HT1080 (cell line): ENCODE results near the gene HNRNPAB. TPM values are rescaled to one million over a fixed set of nuclear protein-coding genes. Genes with fewer than 3 reads are reported as not detected.

Experiments
- DNase-seq: peaks from one replicate; pipeline ENCODE4 v3.0.0-alpha.2; 2015; ENCODE audit warnings: low read depth
- polyA plus RNA-seq, 2 experiments: library from polyadenylated mRNA; depleted of rRNA; stranded (reverse); fragments of >200 nt; gene quantifications; 2 replicates each; pipeline ENCODE4 v1.2.3, GENCODE V29; 2015
- total RNA-seq: library from RNA; depleted of rRNA; stranded (reverse); fragments of >200 nt; shearing (Covaris generic); gene quantifications from 2 replicates; pipeline ENCODE4 v1.2.3, GENCODE V29; 2014; rRNA removed

HNRNPAB gene
- 142 and 170 TPM in 2 replicates for total RNA-seq
- 245 and 257 TPM in 2 replicates for polyA plus RNA-seq (2015; cell fraction: cytosol; rRNA removed)
- polyA plus RNA-seq (2015; cell fraction: nucleus; rRNA removed) = 180 and 182 TPM in 2 replicates

DNA sequence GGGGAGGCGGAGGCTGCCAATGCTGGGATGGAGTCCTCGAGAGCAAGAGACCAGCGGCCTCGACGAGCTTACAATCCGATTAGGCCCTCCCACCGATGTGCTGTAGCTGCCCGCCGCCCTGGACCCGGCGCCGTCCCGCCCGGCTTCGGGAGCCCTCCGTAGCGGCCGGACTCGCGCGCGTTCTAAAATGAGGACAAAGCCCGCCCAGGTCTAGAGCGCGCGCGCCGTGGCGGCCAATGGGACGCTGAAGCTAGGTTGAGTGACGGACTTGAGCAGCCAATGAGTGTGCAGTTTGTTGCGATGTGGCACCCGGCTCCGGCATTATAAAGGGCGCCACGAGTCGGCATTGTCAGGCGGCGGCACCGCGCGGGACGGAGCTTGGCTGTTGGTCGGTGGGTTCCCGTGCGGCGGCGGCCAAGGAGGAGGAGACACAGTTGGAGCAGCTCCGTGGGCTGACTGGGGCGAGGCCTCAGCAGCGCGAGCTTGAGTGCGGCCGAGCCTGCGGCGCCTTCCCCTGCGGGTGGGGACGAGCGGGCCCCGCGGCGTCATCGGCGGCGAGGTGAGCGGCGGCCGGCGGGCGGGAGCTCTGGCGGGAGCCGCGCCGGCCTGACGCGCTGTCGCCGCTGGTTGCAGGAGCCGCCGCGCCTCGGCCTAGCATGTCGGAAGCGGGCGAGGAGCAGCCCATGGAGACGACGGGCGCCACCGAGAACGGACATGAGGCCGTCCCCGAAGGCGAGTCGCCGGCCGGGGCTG, at the start of gene HNRNPAB:
Gene HNRNPAB, plus strand, starts transcription at position 352 of the 753 bp plus-strand sequence. Its CDS starts 305 bp downstream, at position 657.
- DNase-seq = peak; percentile 89

DNA sequence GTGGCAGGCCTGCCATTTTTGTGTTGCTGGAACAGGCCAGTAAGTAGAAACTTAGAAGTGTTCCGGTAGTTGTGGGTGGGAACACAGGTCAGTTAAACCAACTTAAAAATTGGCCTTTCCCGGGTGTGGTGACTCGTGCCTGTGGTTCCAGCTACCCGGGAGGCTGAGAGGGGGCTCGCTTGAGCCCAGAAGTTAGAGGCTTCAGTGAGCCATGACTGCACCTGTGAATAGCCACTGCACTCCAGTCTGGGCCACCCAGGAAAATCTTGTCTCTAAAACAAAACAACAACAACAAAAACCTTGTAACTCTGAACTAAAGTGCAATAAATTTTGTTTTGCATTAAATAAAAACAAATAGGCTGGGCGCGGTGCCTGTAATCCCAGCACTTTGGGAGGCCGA, 49.3 kb upstream of the HNRNPAB start:
- DNase-seq = no peak

DNA sequence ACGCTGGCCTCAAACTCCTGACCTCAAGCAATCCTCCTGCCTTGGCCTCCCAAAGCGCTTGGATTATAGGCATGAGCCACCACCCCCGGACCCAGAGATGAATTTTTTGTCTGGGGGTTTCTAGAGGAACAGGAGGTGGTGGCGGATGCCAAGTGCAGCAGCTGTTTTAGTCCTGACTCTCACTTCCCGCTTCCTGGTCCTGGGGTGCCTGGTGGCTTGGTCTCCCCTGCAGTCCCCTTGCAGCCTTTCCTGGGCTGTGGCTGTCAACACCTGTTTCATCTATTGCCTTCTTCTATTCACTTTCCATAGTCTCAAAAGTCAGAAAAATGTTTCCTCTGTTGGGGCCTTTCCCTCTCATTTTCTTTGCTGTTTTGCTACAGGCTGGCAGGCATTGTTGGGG, 44.2 kb upstream of the HNRNPAB start:
- no peak for DNase-seq

DNA sequence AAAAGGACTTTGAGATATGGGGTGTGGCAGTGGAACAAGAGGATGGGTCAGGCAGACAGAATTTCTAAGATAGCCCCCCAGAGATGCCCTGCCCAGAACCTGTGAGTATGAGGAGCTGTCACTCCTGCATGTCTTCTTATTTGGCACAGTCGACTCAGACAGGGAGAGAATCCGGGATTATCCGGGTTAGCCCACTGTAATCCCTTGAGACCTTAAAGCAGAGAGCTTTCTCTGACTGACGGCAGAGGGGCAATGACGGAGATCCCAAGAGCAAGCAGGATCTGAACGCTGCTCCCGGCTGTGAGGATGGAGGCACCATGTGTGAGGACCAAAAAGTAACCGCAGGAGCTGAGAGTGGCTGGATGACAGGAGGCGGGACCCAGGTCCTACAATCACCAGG, 41.9 kb upstream of the HNRNPAB start:
- DNase-seq = no peak

DNA sequence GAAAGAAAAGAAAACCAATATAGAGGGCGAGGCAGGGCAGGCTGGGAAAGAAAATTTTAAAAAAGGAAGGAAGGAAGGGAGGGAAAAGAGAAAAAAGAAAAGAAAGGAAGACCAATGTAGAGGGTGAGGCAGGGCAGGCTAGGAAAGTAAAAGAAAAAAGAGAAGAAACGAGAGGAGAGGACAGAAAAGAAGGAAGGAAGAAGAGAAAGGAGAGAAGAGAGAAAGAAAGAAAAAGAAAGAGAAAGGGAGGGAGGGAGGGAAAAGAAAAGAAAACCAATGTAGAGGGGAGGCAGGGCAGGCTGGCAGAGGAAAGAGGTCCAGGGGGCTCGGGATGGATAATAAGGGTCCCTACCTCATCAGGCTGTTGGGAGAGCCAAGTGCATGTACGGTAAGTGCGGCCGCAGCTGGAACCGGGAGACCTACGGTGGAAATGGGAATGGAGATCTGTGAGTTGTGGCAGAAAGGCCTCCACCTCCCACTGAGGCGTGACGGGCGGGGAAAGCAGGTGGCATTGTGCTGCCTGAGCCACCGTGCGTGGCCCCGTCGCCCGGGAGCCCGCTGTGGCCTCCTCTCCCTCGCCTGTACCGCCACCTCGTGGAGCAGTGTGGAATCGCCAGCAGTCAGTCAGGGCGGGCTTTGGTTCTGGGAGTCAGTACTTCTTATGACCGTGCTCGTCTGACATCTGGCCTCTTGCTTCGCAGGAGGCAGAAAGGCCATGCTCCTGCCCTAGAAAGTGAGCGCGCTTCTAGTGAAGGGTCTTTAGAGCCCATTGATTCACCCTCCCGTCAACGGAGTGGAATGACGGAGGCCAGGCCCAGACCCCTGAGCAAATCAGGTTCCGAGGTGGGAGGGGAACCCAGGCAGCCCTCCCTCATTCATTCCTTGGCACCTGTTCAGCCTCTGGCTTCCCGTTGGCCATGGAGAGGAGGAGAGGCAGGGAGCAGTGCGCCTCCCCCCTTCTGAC, 40.3 kb upstream of the HNRNPAB start:
- DNase-seq = peak; percentile 66

DNA sequence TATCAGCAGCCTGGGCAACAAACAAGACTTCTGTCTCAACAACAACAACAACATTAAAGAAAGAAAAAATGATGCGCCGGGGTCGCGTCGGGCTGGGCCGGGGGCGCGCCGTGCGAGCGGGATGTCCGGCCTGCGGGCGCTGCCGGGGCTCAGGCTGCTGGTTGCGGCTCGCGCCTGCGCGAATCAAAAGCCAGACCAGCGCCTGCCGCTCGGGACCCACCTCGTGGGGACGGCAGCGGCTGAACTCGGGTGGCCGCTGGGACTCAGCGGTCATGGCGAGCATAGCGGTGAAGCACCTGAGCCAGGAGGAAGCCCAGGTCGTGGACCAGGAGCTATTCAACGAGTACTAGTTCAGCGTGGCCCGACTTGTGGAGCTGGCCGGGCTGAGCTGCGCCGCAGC, 38.8 kb upstream of the HNRNPAB start:
- DNase-seq = no peak

DNA sequence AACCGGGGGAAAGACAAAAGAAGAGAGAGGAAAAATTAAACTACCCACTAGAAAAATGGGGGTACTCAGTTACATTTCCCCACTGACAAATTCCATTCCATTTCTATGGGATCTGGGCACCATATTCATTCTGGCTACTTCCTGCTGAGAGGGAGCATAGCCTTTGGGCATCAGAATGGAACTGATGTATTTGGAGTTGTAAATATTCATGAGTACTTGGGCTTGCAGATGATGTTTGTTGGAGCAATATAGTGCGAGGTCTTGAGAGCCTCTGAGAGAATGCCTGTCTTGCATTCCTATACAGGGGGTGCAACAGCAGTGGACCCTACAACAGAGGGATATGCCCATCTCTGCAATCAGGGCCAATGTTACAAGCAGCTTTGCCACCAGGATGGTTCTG, 33.9 kb upstream of the HNRNPAB start:
- no peak for DNase-seq

DNA sequence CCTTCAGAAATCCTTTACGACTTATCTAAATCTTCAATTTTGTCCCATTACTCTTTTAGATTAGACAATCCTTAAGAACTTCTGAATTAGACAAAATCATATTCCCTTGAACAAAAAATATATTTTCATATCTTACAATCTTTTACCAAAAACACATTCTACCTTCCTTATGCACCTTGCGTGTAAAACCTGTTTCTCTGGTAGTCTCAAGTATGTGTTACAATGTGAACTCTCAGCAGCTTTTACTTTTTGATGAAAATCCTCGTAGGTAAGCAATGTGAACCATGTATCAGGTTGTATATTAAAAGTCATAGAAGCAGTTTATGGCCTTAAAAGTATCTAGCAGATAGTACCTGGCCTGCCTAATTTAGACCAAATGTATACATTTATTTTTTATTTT, 29.9 kb upstream of the HNRNPAB start:
- no peak for DNase-seq

DNA sequence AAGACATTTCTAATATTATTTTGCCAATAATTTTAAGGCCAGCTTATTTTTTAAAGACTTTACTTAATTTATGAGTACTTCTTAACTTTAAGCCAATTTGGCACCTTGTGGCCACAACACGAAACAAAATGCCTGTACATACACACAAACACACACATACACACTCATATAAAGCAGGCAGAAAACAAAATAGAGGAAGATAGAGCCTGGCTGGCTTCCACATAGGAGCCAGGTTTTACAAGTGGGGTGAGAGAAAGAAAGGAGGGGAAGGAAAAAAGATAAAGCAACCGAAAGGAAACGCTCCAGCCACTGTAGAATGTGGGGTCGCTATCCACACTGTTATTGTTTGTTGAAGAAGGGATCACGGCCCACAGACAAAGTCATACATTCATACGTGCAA, 27.5 kb upstream of the HNRNPAB start:
- no peak for DNase-seq

DNA sequence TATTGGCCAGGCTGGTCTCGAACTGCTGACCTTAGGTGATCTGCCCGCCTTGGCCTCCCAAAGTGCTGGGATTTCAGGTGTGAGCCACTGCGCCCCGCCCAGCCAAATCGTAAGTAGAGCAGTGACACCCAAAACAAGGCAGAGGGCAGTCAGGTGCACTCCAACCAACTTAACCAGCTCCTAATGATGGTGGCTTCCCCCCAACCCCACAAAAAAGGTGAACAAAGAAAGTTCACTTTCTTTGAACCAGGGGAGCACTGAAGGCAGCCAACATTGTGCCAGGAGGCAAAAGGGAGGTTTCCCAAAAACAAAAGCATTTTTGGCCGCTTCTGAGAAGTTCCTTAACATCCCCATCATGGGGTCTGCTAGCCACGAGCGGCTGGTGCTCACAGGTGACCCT, 26.8 kb upstream of the HNRNPAB start:
- no peak for DNase-seq

DNA sequence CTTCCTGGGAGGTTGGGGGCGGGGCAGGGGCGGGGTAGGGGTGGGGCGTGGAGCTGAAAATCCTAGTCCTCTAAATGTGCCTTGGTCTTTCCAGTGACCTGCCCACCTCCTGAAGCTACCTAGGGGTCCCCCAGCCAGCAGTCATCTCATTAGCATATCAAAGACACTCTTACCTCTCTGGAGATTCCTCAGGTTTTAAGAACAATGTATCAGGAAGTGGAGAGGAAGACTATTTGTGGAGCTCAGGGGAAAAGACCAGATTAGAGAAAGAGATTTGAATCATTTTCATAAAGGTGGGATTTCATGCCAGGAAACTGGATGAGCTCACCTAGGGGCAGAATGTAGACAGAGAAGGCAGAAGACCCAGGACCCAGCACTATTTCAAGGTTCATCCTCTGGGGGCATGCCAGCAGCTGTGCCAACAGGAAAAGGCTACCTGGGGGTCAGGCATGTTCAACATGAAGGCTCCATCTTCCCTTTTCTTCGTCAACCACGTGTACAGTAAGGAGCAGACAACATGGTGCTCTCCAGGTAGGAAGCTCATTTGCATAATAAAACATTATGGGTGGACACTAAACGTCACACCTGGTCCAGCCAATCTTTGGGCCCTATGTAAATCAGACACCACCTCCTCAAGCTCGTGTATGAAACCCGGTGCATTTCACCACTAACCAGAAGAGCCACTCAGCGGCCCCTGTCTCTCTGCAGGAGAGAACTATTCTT, 24.0 kb upstream of the HNRNPAB start:
- DNase-seq = no peak

DNA sequence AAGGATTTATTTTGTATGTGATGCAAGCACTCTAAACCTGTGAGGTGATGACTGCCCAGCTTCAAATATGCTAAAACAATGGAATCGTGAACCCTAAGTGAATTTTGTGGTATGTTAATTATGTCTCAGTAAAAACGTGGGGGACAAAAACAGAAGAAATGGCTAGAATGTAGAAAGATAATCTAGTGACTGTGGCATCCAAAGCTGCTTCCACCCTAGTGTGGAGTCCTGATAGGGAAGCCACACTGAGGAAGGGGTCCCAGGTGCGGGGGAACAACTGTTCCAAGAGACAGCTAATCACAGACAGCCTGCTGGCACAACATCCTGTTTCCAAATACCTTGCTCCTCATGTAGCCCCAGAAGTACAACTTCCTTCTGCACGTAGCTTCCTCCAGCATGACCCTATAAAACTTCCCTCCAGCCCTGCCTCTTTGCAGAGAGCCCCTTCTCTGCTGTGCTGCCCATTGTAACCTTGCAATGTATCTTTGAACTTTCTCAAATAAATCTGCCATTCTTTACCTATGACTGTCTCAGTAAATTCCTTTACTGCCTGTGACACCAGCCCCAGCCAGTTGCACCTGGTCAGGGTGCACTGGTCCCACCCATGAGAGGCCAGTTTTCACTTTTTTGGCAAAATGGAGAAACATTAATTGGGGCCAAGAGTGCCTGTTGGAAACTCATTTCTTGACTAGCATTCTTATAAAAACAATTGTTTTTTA, 22.0 kb upstream of the HNRNPAB start:
- no peak for DNase-seq

DNA sequence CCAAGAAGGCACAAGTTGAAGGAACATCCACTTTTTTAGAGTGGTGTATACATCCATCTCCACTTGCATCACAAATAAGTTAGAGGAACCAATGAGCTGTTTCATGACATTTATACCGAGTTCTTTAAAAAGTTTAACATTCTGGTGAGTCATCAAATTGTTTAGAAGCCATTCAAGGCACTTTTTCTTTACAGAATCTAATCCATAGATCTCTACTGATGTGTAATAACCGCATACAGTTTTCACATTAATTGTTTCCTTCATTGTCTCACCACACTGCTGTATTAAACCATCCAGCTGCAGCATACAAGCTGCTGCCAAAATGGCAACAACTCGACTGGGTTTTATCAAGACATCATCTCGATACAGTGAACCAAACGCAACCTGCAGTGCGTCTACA, 17.9 kb upstream of the HNRNPAB start:
- no peak for DNase-seq

DNA sequence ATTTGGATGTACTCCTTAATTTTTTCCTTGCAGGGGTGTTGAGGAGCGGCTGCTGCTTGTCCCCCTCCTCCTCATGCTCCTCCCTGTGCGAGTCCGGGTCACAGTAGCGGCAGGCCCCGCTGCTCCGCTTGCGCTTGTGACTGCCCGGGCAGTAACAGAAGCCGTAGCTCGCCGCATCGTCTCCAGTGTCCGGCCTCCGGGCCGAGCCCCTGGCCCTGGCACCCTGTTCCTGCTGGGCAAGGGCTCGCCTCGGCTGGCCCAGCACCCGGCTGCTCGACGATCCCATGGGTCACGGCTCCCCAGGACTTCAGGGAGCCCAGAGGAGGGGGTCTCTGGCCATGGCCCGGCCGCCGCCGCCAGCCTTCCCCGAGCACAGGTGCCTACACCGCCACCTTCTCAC, 17.3 kb upstream of the HNRNPAB start, which contains the start of gene GMCL2:
Gene GMCL2, minus strand, starts transcription at position 358 of the 400 bp plus-strand sequence. Its CDS starts 72 bp downstream, at position 286.
- DNase-seq = no peak

DNA sequence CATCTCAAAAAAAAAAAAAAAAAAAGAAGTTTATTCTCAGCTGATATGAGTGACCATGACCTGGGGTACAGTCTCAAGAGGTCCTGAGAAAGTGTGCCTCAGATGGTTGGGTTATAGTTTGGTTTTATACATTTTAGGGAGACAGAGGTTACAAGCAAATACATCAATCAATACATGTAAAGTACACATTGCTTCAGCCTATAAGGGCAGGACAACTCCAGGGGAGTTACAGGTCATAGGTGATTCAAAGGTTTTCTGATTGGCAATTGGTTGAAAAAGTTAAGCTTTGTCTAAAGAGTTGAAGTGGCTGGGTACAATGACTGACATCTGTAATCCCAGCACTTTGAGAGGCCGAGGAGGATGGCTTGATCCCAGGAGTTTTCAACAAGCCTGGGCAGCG, 14.9 kb upstream of the HNRNPAB start:
- no peak for DNase-seq

DNA sequence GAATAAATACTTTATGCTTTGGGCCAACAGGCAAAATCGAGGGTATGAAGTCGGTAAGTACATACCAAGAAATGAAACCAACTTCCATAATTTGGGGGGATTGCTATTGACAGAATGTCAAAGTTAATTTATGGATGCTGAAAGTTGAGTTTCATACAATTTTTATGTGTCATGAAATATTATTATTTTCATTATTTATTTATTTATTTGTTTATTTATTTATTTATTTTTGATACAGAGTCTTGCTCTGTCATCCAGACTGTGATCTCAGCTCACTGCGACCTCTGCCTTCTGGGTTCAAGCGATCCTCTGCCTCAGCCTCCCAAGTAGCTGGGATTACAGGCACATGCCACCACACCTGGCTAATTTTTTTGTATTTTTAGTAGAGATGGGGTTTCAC, 12.7 kb upstream of the HNRNPAB start:
- no peak for DNase-seq

DNA sequence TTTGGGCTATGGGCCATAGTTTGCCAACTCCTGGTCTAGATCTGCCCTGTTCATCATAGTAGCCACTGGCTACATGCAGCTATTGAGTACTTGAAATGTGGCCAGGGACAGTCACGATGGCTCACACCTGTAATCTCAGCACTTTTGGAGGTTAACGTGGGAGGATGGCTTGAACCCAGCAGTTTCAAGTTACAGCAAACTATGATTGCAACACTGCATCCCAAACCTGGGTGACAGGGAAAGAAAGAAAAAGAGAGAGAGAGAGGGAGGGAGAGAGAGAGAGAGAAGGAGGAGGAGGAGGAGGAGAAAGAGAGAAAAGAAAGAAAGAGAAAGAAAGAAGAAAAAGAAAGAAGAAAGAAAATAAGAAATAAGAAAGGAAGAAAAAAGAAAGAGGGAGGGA, 12.1 kb upstream of the HNRNPAB start:
- no peak for DNase-seq

DNA sequence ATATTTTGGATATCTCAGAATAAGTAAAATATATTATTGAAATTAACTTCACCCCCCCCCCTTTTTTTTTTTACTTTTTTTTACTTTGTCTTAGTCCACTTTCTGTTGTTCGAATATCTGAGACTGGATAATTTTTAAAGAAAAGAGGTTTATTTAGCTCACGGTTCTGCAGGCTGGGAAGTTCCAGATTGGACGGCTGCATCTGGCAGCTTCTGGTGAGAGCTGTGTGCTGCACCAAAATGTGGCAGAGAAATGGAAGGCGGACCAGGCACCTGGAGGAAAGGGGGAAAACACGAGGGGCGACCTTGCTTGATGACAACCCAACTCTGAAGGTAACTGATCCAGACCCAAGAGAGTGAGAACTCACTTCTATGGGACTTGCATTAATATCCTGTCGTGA, 11.5 kb upstream of the HNRNPAB start:
- DNase-seq = no peak

DNA sequence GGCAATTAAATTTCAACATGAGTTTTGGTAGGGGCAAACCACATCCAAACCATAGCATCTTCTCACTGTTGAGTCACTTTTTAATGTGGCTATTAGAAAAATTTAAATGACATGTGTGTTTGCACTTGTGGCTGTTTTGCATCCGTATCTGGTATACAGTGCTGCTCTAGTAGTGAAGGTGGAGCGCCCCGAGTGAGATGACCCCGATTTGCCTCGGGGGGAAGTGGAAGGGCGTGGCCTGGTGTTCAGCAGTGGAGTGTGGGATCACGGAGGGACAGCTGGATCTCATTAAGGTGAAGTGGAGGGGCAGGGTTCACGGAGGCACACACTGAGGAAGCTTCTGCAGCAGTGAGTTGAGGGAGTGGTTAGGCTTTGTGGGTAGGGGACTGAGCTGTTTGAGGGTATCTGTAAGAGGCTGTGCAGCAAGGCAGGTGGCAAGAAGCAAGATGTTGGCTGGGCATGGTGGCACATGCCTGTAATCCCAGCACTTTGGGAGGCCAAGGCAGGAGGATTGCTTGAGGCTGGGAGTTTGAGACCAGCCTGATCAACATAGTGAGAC, 11.0 kb upstream of the HNRNPAB start:
- DNase-seq = no peak

DNA sequence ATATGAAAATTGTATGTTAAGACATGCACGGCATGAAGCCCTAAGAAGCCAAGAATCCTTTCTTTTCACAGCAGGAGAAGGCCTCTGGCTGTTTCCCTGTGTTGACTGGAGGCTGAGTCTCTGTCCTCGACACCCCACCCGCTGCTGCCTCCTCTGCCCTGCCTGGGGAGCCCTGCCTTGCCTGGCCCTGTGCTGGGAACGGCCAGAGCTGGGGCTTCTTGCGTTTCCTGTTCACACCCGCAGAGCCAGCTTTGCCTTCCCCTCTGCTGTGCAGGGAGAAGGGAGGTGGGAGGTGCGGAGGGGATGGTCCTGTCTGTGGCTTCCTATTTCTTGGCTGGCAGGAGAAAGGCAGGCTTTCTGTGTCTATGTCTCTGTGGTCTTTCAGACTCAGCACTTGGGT, 10.3 kb upstream of the HNRNPAB start:
- no peak for DNase-seq
